Fibroblast of lung (primary cell): ENCODE data around the gene ZGPAT. TPM values are rescaled to one million over a fixed set of nuclear protein-coding genes. Genes with fewer than 3 reads are reported as not detected.

ENCODE experiments used
- DNase-seq, 2 donors: peaks; one replicate each; pipeline versions ENCODE4 v3.0.0 to v3.0.0-alpha.2; 2010; ENCODE audit warnings: low read depth in 2 of 2
- H2AFZ ChIP-seq: 2 replicates; pipeline ENCODE4 v1.5.1; 2012; ENCODE audit warnings: low read length, control low read depth, inconsistent platforms
- H3K27ac ChIP-seq: 2 replicates; pipeline ENCODE4 v1.5.1; 2011; ENCODE audit warnings: low read length, control low read depth; ENCODE audit not compliant: insufficient read depth
- H3K27me3 ChIP-seq: 2 replicates; pipeline ENCODE4 v1.5.1; 2011; ENCODE audit warnings: mild to moderate bottlenecking, low read length; ENCODE audit not compliant: control insufficient read depth, insufficient read depth
- H3K36me3 ChIP-seq: 2 replicates; pipeline ENCODE4 v1.5.1; 2011; ENCODE audit warnings: low read length; ENCODE audit not compliant: control insufficient read depth, insufficient read depth
- H3K4me1 ChIP-seq: 2 replicates; pipeline ENCODE4 v1.5.1; 2011; ENCODE audit warnings: low read length; ENCODE audit not compliant: control insufficient read depth, insufficient read depth; ENCODE audit errors: extremely low read depth
- H3K4me2 ChIP-seq: 2 replicates; pipeline ENCODE4 v1.5.1; 2011; ENCODE audit warnings: low read length, control low read depth; ENCODE audit not compliant: insufficient read depth; ENCODE audit errors: extremely low read depth
- H3K4me3 ChIP-seq, 4 experiments: fragments of 200-600 bp in 1 of 4; sonication (generic) in 1 of 4; replicated peaks in 1 of 4; 2 replicates each; pipeline ENCODE4 v1.5.1; 2011 to 2016; ENCODE audit warnings: low read length in 4 of 4, low read depth in 3 of 4, mild to moderate bottlenecking in 3 of 4, control low read depth in 2 of 4, inconsistent platforms in 1 of 4, mixed read lengths in 1 of 4; ENCODE audit not compliant: insufficient read depth in 1 of 4; ENCODE audit errors: control extremely low read depth in 1 of 4
- H3K79me2 ChIP-seq: 2 replicates; pipeline ENCODE4 v1.5.1; 2012; ENCODE audit warnings: mild to moderate bottlenecking, low read length, inconsistent platforms; ENCODE audit not compliant: control insufficient read depth, insufficient read depth
- H3K9ac ChIP-seq: 2 replicates; pipeline ENCODE4 v1.5.1; 2011; ENCODE audit warnings: mild to moderate bottlenecking, low read length, control low read depth; ENCODE audit not compliant: insufficient read depth
- H3K9me3 ChIP-seq: 2 replicates; pipeline ENCODE4 v1.5.1; 2012; ENCODE audit warnings: low read depth, low read length; ENCODE audit not compliant: control insufficient read depth, insufficient read depth
- H4K20me1 ChIP-seq: 2 replicates; pipeline ENCODE4 v1.5.1; 2011; ENCODE audit warnings: low read length; ENCODE audit not compliant: control insufficient read depth, insufficient read depth; ENCODE audit errors: extremely low read depth
- EZH2 ChIP-seq: IDR thresholded peaks from 2 replicates; pipeline ENCODE4 v1.5.1; 2012; ENCODE audit warnings: low read length, control low read depth, mild to moderate bottlenecking; ENCODE audit errors: missing control alignments
- polyA plus RNA-seq, 2 donors: library from polyadenylated mRNA; depleted of rRNA in 1 of 2; stranded (reverse) in 1 of 2; unstranded in 1 of 2; fragments of >200 nt; gene quantifications; 2 replicates each; pipeline ENCODE4 v1.2.1, GENCODE V29; 2011 to 2012; ENCODE audit warnings: missing spikeins in 1 of 2
- total RNA-seq: library from RNA; depleted of rRNA; stranded (reverse); fragments of >200 nt; gene quantifications from 2 replicates; pipeline ENCODE4 v1.2.1, GENCODE V29; 2014
- TF ChIP-seq, protein P1 (sequence below), 2 donors: IDR thresholded peaks in 1 of 2; conservative IDR thresholded peaks in 1 of 2; 1 replicate in 1 of 2; 2 replicates in 1 of 2; pipeline ENCODE4 v1.5.1; 2011 to 2012; ENCODE audit warnings: low read length in 2 of 2, control low read depth in 1 of 2, inconsistent platforms in 1 of 2, low read depth in 1 of 2, mild to moderate bottlenecking in 1 of 2

Gene ZGPAT
- total and polyA plus RNA-seq, 2 donors (not counting 1 experiment from before 2014, with no cell fraction given) = 7.6 to 10.7 TPM

DNA sequence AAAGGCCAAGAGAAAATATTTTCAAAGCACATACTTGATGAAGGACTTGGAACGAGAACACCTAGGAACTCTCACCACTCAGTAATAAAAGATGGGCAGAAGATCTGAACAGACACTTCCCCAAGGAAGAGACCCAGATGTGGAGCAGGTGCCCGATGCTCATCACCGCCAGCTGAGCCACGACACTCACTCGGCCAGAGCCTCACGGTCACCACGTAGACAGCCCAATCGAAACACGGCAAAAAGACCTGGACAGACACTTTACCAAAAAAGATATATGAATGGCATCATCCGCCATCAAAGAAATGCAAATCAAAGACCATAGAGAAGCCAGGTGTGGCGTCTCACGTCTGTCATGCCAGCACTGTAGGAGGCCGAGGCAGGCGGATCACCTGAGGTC is 73.3 kb downstream of the ZGPAT start:
- no peaks in the 10 kb centered on the region for H4K20me1 ChIP-seq
- H3K4me2 ChIP-seq = no peak overlapping the region
- no peak for TF ChIP-seq EZH2
- TF ChIP-seq, protein P1, sequence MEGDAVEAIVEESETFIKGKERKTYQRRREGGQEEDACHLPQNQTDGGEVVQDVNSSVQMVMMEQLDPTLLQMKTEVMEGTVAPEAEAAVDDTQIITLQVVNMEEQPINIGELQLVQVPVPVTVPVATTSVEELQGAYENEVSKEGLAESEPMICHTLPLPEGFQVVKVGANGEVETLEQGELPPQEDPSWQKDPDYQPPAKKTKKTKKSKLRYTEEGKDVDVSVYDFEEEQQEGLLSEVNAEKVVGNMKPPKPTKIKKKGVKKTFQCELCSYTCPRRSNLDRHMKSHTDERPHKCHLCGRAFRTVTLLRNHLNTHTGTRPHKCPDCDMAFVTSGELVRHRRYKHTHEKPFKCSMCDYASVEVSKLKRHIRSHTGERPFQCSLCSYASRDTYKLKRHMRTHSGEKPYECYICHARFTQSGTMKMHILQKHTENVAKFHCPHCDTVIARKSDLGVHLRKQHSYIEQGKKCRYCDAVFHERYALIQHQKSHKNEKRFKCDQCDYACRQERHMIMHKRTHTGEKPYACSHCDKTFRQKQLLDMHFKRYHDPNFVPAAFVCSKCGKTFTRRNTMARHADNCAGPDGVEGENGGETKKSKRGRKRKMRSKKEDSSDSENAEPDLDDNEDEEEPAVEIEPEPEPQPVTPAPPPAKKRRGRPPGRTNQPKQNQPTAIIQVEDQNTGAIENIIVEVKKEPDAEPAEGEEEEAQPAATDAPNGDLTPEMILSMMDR (conservative IDR thresholded peaks at IDR 0.05 in 1 of 2, IDR thresholded peaks at IDR 0.05 in 1 of 2; ENCODE audit: low read depth in 1 of 2, low read length in 2 of 2) = no peak
- no peak overlapping the region for H3K9ac ChIP-seq
- no peaks in the 10 kb centered on the region for H3K79me2 ChIP-seq
- no peak overlapping the region for H3K27ac ChIP-seq
- no peaks in the 10 kb centered on the region for H3K4me1 ChIP-seq
- no peaks in the 10 kb centered on the region for H3K9me3 ChIP-seq
- H3K36me3 ChIP-seq = no peaks in the 10 kb centered on the region
- H2AFZ ChIP-seq = no peak overlapping the region
- H3K27me3 ChIP-seq = no peaks in the 10 kb centered on the region
- H3K4me3 ChIP-seq = no peak overlapping the region
- DNase-seq = no peak

DNA sequence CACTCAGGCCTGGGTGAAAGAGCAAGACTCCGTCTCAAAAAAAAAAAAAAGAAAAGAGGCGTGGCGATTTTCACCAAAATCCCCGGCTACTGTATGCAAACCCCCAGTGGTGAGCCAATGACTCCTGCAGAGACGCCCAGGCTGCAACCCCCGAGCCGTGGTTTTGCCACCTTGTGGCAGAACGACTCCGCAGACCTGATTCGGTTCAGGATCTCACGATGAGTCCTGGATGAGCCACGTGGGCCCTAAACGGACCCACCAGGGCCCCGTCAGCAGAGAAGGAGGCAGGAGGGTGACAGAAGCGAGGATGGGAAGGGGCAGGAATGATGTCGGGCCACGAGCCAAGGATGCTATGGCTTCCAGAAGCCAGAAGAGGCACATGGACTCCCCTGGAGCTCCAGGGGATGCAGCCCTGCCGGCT is 74.2 kb downstream of the ZGPAT start:
- H2AFZ ChIP-seq = no peak overlapping the region
- no peaks in the 10 kb centered on the region for H3K9me3 ChIP-seq
- H3K4me1 ChIP-seq = no peaks in the 10 kb centered on the region
- no peak overlapping the region for H3K9ac ChIP-seq
- no peak overlapping the region for H3K27ac ChIP-seq
- no peak overlapping the region for H3K4me3 ChIP-seq
- no peak overlapping the region for H3K4me2 ChIP-seq
- no peaks in the 10 kb centered on the region for H3K27me3 ChIP-seq
- no peaks in the 10 kb centered on the region for H4K20me1 ChIP-seq
- H3K79me2 ChIP-seq = no peaks in the 10 kb centered on the region
- no peak for DNase-seq
- TF ChIP-seq, protein P1 (conservative IDR thresholded peaks at IDR 0.05 in 1 of 2, IDR thresholded peaks at IDR 0.05 in 1 of 2; ENCODE audit: low read depth in 1 of 2, low read length in 2 of 2) = no peak
- no peak for TF ChIP-seq EZH2
- no peaks in the 10 kb centered on the region for H3K36me3 ChIP-seq

DNA sequence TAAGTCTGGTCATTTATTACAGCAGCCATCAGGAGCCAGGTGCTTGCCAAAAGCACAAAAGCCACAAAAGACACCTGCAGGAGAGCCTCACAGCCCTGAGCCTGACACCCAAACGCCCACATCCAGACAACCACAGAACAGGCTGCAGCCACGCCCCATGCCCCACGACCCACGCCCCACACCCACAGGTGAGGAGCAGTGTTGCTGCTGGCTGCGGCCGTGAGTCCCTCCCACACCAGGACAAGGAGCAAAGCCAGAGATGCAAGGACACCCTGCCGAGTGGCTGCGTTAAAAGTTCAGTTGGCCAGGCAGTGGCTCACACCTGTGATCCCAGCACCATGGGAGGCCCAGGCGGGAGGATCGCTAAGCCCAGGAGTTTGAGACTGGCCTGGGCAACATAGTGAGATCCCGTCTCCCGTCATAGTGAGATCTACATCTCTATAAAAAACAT is 74.7 kb downstream of the ZGPAT start:
- Histone ChIP-seq H3K79me2 (no peaks in the 10 kb centered on the region), H3K9me3 (no peaks in the 10 kb centered on the region), H3K36me3 (no peaks in the 10 kb centered on the region), H4K20me1 (no peaks in the 10 kb centered on the region), H2AFZ (no peak overlapping the region), H3K27me3 (no peaks in the 10 kb centered on the region), H3K4me1 (no peaks in the 10 kb centered on the region), H3K27ac (no peak overlapping the region), H3K4me2 (no peak overlapping the region), H3K4me3 (no peak overlapping the region), H3K9ac (no peak overlapping the region)
- no peak for TF ChIP-seq EZH2
- TF ChIP-seq, protein P1 (conservative IDR thresholded peaks at IDR 0.05 in 1 of 2, IDR thresholded peaks at IDR 0.05 in 1 of 2; ENCODE audit: low read depth in 1 of 2, low read length in 2 of 2) = no peak
- no peak for DNase-seq
